Stimulated activated CD8-positive, alpha-beta memory T cell treated with anti-CD3 and anti-CD28 coated beads, Interleukin-7, amount 100 ng/mL, for 24 hours (primary cell): ENCODE measurements around the gene LNX2.

Experiments
- DNase-seq: peaks from one replicate; pipeline ENCODE4 v3.0.0-alpha.2; 2020; ENCODE audit warnings: low read depth

LNX2 gene

DNA sequence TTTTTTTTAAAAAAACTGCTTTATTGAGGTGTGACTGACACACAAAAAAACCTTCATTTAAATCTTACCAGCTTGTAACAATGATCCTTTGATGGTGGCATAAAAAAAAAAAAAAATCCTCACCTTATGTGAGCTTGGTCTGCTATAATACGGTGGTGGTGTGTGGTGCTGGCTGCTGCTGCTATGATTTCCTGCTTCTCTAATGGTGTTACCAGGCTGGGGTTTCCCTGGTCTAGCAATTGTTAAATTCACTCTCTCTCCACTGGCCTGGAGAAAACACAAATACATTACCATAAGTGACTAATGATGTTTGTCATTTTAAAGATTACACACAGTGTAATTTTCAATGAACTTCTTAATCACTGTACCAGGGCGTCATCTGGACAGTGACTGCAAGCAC is 60.6 kb downstream of the LNX2 start:
- DNase-seq, result no peak

DNA sequence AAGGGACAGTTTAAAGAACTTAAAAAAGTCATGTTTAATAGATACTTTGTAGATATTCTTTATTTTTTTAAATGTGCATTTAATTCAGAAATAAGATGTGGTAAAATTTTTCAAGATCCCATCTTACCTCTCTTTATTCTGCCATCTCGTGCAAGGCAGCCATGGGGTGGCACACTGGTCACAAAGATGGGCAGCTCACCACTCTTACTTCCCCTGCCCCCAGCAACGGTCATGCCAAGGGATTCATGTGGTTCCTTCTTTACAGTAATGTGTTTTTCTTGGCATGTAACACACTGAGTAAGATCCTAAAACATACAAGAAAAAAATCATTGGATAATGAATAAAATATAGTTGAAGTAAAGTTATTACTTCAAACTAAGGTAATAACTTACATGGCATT is 64.2 kb downstream of the LNX2 start:
- DNase-seq, result no peak

DNA sequence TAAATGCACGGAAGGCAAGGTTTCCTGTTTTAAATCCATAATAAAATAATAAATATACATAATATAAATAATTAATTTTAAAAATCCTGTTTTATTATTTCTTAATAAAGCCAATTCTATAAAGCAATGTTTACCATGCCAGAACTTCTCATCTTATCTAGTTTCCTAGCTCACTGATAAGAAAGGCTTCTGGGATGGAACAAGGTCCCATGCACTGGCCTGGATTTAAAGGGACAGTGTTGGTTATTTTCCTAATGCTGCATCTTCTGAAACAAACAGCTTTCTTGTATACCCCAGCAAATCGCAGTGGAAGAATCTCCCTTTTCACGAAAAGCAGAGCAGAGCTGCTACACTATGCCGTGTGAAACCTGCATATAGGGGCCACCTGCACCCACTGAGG is 68.8 kb downstream of the LNX2 start:
- no peak for DNase-seq

DNA sequence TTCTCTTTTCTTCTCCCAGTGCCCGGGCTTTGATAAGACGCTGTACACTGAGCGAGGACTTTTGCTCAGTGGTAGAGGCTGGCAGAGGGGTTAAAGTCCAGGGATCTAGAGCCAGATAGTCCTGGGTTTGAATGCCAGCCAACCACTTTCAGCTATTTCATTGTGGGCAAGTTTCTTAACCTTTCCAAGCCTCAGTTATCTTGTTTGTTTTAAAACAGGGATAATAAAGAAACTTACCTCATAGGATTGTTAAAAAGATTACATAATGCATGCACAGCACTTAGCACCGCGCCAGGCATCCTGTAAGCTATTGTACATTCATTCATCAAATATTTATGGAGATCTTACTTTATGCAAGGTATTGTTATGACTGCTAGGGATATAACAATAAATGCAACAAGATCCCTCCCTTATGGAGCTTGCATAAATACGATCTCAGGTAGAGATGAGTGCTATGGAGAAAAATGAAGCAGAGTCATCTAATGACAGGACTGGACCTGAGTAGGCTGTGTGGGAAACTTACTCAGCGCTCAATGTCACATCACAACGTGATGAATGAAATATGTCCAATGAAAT is 70.8 kb downstream of the LNX2 start:
- DNase-seq, result no peak

DNA sequence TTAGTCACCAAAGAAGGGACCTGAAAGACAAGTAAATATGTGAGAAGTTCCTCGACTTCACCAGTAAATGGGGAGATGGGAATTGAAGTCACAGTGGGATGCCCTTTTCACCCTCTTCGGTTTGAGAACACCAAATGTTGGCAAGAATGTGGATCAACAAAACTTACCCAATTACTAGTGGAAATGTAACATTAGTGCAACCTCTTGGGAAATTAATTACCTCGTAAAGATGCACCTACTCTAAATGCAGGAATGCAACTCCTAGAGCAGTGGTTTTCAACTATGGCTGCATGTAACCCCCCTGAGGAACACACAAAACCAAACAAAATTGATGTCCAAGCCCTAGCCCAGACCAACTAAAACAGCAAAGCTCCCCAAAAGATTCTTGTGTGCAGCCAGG is 78.1 kb downstream of the LNX2 start:
- no peak for DNase-seq

DNA sequence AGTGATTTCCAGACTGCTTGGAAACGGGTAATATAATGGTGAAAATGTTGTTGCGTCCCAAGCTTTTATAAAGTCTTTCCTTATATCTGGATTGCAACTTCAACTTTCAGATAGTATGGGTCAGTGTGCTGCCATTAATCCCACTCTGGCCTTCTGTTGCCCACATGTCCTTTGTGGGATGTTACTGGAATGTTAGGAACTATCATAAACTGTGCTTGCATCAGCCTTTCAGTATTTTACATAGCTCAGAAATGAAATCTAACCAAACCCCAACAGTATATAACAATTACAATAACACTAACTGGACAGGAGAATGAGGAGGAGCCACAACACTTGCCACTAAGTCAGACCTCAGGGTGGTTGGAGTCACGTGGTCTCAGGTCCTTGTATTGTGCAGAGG is 78.9 kb downstream of the LNX2 start:
- DNase-seq, result no peak

DNA sequence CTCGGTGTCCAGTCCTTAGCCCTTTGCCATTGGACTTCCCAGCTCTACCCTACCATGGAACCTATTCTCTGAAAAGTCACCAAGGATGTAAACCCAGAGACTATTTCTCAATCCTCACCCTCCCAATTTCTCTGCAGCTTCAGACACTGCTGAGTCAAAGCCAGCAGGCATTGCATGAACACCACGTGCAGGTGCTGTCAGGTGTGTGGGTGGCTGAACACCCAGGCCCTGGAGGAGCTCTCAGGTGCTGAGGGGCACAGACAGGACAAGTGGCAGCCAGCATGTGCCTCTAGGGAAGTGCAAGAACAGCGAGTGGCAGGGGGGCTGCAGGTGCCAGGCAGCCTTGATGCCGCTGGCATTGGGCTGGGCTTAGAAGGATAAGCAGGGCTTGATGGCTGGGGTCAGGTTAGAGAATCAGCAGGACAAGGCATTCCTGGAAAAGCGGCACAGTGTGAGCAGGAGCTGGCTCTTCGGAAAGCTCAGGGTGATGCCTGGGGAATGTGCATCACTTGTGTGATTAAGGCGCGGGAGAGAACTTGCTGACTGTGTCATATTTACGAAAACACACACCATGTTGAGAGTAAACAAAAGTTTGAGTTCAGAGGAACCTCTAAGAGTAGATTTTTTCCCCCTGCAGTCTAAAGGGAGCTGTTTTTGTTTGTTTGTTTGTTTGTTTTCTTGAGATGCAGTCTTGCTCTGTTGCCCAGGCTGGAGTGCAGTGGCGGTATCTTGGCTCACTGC is 83.8 kb downstream of the LNX2 start:
- no peak for DNase-seq

DNA sequence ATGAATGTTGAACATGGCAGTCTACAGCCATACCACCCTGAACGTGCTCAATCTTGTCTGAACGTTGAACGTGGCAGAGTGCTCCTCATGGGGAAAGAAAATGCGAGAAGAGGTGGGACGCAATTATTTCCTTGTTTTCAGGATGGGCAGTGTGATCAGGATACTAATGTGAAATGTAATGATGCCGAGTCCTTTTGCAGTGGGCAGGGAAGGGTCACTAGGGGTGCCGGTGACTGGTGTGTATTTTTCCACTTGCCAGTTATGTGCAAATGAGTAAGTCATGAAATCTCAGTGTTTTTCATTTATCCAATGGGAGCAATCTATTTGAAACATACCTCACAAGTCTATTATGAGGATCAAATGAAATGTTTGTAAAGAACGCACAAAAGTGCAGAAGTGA is 84.8 kb downstream of the LNX2 start:
- no peak for DNase-seq

DNA sequence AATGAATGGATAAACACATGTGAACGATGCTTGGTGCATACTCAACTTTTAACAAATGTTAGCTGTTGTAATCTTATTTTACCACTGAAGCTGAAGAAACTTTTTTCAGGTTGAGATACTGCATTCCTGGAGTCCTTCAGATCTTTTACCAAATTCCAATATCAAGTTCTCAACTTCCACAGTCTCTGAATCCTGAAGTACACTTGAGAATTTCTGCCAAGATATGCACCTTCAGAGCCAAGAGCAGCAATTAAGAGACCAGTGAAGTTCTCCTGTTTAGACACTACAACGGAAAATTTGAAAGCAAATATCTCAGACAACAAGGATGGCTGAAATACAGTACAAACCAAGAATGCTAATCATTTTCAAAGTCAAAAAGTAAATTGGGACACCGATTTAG is 85.3 kb downstream of the LNX2 start:
- DNase-seq, result no peak

DNA sequence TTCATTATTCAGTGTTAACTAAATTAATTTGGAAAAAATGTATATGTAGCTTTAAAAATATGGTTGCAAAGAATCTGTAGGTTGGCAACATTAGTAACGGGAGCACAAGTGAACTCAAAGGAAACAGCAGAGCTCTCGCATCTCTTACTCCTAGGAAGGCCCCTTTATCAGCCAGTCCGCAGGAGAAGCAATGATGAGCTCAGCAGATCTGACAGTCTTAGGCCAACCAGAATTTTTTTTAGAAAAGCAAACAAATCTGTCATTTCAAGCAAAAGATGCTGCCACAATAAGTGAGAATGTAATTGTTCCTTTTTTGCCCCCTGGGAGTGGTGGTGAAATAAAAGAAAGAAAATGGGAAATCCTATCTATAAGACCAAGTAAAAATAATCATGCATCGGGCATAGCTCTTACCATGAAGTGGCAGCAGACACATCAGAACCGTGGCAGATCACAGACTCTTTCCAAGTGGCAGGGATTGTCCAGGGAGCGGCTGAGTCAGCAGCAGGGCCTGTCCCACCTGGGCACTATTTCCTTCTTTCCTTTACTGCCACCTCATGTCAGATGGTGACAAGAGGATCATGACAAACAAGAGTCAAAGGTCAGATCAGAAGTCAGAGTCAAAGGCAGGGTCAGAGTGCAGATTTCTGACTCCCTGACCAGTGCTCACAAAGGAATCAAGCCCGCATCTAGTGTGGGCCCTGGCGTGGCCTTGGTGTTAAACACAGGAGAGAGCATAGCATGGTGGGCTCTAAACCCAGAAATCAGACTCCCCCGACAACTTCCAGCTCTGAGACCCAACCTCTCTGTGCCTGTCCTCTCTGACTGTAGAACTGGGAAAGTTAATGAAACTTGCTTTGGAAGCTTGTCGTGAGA is 86.0 kb downstream of the LNX2 start:
- DNase-seq, result no peak

DNA sequence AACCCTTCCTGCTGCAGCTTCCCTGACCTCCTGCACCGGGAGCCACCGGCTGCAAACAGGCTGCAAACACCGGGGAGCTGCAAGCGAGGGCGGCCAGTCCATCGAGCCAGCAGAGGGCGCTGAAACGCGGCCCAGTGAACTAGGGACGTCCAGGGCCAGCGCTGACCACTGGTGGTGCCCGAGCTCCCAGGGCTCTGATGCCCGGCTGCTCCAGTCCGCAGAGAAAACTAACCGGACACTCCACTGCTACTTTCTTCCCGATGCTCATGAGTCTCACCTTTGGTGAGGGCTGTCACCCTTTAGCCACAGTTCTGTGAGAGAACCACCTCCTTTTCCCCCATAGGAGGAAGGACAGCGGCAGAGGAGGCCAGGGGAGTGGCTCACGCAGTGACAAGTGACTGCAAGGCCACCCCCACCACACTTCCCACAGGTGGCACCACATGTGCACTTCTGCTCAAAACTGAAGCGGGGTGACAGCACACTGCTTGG is 87.1 kb downstream of the LNX2 start:
- no peak for DNase-seq

DNA sequence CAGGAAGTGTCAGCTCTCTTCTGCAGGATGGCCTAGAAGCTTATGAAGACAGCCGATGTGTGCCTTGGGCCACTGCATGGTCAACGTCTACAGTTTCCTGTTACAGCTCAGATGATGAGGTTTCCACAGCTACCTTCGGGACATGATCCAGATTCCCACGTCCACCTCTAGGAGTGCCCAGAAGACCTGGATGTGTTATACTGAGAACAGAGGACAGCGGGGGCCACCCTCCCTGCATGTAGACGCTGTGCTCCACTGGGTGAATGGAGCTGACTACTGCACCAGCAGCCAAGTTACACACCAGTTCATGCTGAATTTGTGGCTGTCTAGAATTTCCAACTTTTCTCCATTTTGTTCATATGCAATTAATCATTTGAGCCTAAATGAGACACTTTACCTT is 91.4 kb downstream of the LNX2 start:
- no peak for DNase-seq

DNA sequence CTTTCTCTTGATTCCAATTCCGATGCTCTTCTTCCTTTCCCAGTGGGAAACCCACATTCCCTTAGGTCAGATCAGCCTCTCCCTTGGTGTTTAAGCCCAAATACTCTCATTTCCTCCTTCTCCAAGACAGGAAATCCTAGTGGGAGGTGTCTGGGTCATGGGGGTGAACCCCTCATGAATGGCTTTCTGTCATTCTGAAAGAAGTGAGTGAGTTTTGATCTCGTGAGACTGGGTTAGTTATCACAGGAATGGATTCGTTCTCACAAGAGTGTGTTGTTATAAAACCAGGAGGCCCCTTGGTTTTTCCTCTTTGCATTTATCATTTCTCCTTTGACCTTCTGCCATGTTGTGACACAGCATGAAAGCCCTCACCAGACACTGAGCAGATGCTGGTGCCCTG is 93.8 kb downstream of the LNX2 start:
- DNase-seq, result no peak

DNA sequence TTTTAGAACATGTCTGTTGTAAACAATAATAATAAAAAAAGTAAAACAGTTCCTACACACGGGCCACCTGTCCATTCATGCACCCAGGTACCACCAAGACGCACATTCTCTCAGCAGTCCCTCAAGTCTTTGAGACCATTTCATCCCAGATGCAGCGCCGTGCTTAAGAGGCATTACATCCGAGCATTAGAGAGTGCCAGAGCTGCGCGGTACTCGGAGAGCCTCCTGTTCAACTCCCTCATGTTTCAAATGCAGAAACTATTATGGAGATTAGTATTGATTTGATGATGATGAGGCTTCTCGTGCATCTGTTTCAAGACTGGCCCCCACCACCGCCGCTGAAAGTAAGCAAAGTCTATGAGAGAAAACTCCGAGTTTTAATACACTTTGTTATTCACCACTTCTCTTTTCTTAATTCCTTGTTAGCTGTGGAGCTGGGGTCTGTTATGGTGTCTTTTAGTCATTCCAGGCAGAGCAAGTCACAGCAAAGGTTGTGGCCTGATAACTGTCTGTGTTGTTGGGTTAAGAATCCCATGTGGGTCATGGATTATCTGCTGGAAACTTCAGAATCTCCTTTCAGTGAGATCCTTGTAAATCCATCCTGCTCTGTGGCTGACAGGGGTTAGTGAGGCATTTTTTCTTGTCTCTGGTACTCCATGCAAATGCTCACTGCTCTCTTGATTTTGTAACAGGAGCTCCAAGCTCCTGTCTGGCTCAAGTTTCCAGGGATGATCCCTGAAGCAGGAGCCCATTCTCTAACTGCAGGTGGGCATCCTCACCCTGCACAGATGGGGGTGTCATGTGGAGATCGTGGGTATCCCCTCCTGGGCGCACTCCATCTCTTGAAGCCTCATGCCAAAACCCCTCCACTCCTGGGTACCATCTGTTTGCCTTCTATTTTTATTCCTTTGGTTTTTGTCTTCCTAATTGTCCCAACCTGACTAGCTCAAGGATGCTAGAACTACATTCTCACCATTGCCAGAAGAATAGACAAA is 95.1 kb downstream of the LNX2 start:
- DNase-seq, result no peak

DNA sequence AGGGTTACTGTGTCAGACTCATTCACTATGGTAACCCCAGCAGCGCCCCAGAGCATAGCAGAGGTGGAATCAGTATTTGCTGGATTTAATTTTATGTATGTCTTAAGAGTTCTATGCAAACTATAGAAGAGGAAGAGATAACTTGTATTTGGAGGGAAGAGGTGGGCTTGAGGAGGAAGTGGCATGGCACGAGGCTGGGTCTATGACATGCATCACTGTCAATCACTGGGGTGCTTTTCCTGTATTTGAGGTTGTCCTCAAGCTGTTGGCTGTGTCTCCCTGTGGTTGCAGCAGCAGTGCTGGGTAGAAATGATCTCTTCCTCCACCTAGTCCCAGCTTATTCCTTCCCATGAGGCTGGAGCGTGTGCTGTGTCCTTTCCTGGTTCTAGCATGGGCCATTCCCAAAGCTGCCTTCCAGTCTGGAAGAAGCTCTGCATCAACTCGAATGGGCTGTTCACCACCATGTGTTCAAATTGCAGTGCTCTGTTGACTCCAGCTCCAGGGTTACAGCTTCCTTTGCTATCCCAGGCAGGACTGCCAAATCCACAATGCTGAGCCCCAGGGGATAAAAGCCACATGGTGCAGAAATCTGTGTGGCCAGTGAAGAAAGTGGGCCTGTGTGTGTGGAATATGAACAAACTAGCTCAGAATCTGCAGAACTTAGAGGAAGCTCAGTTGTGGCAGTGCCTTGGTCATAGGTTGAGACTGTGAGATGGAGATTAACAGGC is 96.8 kb downstream of the LNX2 start:
- DNase-seq, result no peak

DNA sequence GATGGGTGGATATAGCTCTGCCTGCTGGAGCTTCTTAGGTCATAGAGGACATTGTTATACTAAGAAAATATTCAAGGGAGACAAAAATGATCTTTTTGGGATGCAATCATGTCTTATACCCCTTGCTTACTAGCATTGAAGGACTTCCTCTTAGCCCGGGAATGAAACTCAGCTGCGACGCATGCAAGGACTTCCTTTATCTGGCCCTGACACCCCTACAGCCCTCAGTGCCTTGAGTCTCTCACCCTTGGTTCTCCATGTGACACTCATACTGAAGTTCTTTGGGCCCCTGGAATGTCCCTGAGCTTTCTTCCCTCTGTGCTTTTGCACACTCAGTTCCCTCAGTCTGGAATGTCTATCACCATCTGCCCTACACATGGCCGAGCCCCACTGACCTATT is 97.5 kb downstream of the LNX2 start:
- DNase-seq, result no peak

DNA sequence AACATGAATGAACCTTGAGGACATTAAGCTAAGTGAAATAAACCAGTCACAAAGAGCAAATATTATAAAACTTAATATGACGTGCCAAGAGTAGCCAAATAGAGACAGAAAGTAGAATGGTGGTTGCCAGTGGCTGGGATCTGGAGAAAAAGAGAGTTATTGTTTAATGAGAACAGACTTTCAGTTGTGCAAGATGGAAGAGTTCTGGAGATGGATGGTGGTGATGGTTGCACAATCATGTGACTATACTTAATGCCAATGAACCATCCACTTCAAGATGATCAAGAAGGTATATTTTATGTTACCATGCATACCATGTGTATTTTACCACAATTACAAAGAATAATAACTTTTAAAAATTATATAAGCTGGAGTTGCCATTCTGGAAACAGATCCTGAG is 104.2 kb downstream of the LNX2 start:
- no peak for DNase-seq

DNA sequence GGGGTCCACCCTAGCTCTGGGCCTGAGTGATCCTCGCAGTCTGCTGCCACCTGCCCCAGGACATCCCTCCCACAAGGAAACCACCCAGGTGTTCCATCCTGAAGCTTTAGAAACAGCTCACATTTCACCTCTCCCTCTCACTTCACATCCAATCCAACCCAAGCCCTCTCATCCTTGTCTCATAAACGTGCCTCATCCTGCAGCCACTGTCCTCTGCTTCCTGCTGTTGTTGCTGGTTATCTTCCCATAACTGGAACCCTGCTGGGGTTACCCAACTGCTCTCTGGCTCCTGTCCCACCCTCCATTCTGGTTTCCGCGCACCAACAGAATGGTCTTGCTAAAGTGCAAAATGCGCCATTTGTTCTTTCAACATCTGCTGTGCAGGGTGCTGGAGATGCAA is 110.2 kb downstream of the LNX2 start:
- no peak for DNase-seq

DNA sequence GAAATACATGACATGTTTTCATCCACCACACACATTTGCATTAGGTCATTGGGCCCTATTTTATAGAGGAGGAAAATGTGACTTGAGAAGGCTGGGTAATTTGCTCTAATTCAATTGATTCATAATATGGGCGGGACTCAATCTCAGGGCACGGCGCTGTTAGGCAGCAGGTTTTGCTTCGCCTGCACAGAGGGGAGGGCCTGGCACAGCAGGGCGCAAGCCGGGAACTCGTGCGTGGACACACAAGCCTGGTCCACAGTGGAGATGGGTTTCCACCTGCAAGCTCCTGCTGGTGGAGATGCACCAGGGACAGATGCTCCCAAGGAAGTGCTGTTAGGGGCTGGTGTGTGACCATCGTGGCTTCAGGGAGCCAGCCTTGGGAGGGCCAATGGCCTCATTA is 111.5 kb downstream of the LNX2 start:
- no peak for DNase-seq

DNA sequence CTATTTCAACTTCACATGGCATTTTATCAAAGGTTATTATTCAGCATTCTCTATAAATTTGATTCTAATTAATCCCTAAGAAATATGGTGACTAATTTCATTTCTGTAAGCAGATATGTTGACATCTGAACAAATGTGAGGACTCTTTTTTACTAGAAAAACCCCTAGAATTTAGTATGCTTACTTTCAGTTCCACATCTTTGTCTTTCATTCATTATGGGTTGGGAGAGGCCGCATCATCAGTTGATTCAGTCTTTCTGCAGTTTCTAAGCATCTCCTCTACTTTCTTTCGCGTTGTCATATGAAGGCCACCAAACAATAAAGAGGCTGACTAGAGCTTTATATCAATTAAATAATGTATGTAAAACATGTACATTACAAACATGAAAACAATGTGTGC is 114.5 kb downstream of the LNX2 start:
- DNase-seq, result no peak

DNA sequence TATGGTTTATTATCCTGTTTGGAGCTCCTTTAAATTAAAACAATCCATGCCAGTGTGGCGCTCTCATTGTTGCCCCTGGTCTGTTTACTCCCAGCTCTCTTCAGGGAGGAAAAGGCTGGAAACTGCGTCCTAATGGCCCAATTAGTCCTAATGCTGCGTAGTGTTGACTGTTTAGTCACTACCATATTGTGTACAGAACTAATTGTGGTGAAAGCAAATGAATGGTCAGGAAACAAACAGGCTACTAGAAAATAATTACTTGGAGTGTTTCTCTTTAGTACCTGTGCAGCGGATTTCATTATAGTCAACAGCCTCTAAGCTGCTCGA is 115.5 kb downstream of the LNX2 start:
- no peak for DNase-seq
